ENCODE data around the gene DENND1C. TPM values are rescaled to one million over a fixed set of nuclear protein-coding genes. Genes with fewer than 3 reads are reported as not detected.

The DENND1C gene
- polyA plus RNA-seq, 2 of the 4 experiments (the other 2 are of a cell fraction), result 0.30 to 0.32 TPM

GRCh38 chr19:6522712-6523111 is 41.1 kb upstream of the DENND1C start:
- no peak for DNase-seq (ENCODE audit: low read depth in 1 of 2, low spot score in 1 of 2)
- Histone ChIP-seq H3K9me3 (no peaks in the 10 kb centered on the region), H3K4me1 (peaks cover 41% of the 10 kb centered on the region), H3K27ac (no peak overlapping the region), H3K4me2 (no peak overlapping the region), H3K4me3 (no peak overlapping the region)
- TF ChIP-seq FOSB (CRISPR knock-in tag; IDR thresholded peaks at IDR 0.05) (no peak), NR3C1 (IDR thresholded peaks at IDR 0.05) (no peak), ZFP36 (IDR thresholded peaks at IDR 0.05; ENCODE audit: borderline replicate concordance, partially characterized antibody) (no peak), EHMT2 (IDR thresholded peaks at IDR 0.05; ENCODE audit: low read depth) (no peak), POLR2A (IDR thresholded peaks at IDR 0.05; ENCODE audit: low read length) (no peak), HOXB5 (CRISPR knock-in tag; IDR thresholded peaks at IDR 0.05) (no peak), RFX5 (IDR thresholded peaks at IDR 0.05) (no peak), CHD4 (IDR thresholded peaks at IDR 0.05; ENCODE audit: borderline replicate concordance) (no peak), SMC3 (IDR thresholded peaks at IDR 0.05) (no peak), MAX (IDR thresholded peaks at IDR 0.05) (no peak), CHD2 (IDR thresholded peaks at IDR 0.05; ENCODE audit: low read length, partially characterized antibody) (no peak), RCOR1 (IDR thresholded peaks at IDR 0.05; ENCODE audit: low read depth, low read length) (no peak), POLR2AphosphoS2 (conservative IDR thresholded peaks at IDR 0.05; ENCODE audit: low read length) (no peak), ELK1 (IDR thresholded peaks at IDR 0.05; ENCODE audit: low read depth, low read length) (no peak), TP53 (CRISPR knock-in tag; IDR thresholded peaks at IDR 0.05) (no peak), E2F6 (IDR thresholded peaks at IDR 0.05; ENCODE audit: borderline replicate concordance, low read depth) (no peak), HEYL (CRISPR knock-in tag; IDR thresholded peaks at IDR 0.05) (no peak), NPAS2 (CRISPR knock-in tag; IDR thresholded peaks at IDR 0.05; ENCODE audit: borderline replicate concordance) (no peak)
- no peak for FAIRE-seq
- POLR2A ChIA-PET, result interaction anchor here (3.5 kb wide), 1 partner anchor 8 kb away, joined by 10 read pairs; the partner anchor contains the start of gene TNFSF9
- 80% methylated on average over 6 of the region's 6 CpGs for WGBS (ENCODE audit: missing lambda C conversion rate)
- ATAC-seq, result no peak
- CTCF ChIA-PET, result interaction anchor here (0.6 to 2.2 kb wide), 2 partner anchors 10 to 110 kb away, joined by 3 to 9 read pairs; no protein-coding TSS in a partner anchor

GRCh38 chr19:6521718-6522646 is 40.4 kb upstream of the DENND1C start:
- DNase-seq (ENCODE audit: low read depth in 1 of 2, low spot score in 1 of 2) (no peak), FAIRE-seq (no peak), ATAC-seq (no peak)
- peaks cover 44% of the 10 kb centered on the region for H3K4me1 ChIP-seq
- no peaks in the 10 kb centered on the region for H3K9me3 ChIP-seq
- ChIA-PET POLR2A (interaction anchor here (3.5 kb wide), 1 partner anchor 9 kb away, joined by 10 read pairs; the partner anchor contains the start of gene TNFSF9), CTCF (interaction anchor here (0.7 to 2.4 kb wide), 5 partner anchors 19 to 341 kb away, joined by 4 to 9 read pairs (median 5); no protein-coding TSS in a partner anchor)
- no peak overlapping the region for H3K4me2 ChIP-seq
- TF ChIP-seq ZFP36 (IDR thresholded peaks at IDR 0.05; ENCODE audit: borderline replicate concordance, partially characterized antibody) (peak; percentile 90), ATOH8 (CRISPR knock-in tag; IDR thresholded peaks at IDR 0.05; ENCODE audit: low read depth) (no peak), TFCP2L1 (CRISPR knock-in tag; IDR thresholded peaks at IDR 0.05) (no peak)
- H3K4me3 ChIP-seq, result no peak overlapping the region
- 82% methylated on average over 19 of the region's 20 CpGs for WGBS (ENCODE audit: missing lambda C conversion rate)
- peak overlapping the region in 1 of 2 experiments; percentile 57; a peak in 2 of 6 replicates for H3K27ac ChIP-seq

Data from A549 (cell line).